ENCODE measurements around the gene TIGAR. TPM values are rescaled to one million over a fixed set of nuclear protein-coding genes. Genes with fewer than 3 reads are reported as not detected.

TIGAR gene
- total RNA-seq, 2 experiments from 2014 or later = 5.3 to 7.1 TPM

GRCh38 chr12:4369548-4369947 is 48.5 kb downstream of the TIGAR start:
- no peaks in the 10 kb centered on the region for H3K4me1 Mint-ChIP-seq (ENCODE audit: low read depth)
- Histone ChIP-seq H3K4me3 (ENCODE audit: low read length) (no peak overlapping the region), H3K27ac (ENCODE audit: low read depth in 1 of 2, low read length in 2 of 2) (no peak overlapping the region), H3K27me3 (ENCODE audit: control insufficient read depth in 1 of 2, insufficient read depth in 2 of 2, low read length in 2 of 2) (peaks cover 6 to 17% of the 10 kb centered on the region in 2 experiments), H3K4me1 (ENCODE audit: insufficient read depth, low read length) (no peaks in the 10 kb centered on the region), H3K36me3 (ENCODE audit: insufficient read depth, low read length) (no peaks in the 10 kb centered on the region), H3K9me3 (ENCODE audit: control insufficient read depth in 1 of 2, insufficient read depth in 1 of 2, low read length in 2 of 2) (peaks cover 0 to 6% of the 10 kb centered on the region in 2 experiments)
- no peak overlapping the region for H3K4me3 Mint-ChIP-seq
- H3K36me3 Mint-ChIP-seq (ENCODE audit: low read depth) = no peaks in the 10 kb centered on the region
- ChIA-PET POLR2A (no interaction called here), CTCF (no interaction called here)
- intact Hi-C loops (cut with DNase I, micrococcal nuclease) = no loop called here
- DNase-seq (no peak), ATAC-seq (ENCODE audit: poor library complexity) (no peak)
- H3K9me3 Mint-ChIP-seq = no peaks in the 10 kb centered on the region
- H3K27me3 Mint-ChIP-seq = peaks cover 53% of the 10 kb centered on the region
- TF ChIP-seq CTCF (IDR thresholded peaks at IDR 0.05) = no peak
- H3K27ac Mint-ChIP-seq = no peak overlapping the region

GRCh38 chr12:4370265-4370664 is 49.3 kb downstream of the TIGAR start:
- Mint-ChIP-seq H3K27ac (no peak overlapping the region), H3K27me3 (peaks cover 46% of the 10 kb centered on the region), H3K9me3 (no peaks in the 10 kb centered on the region), H3K4me3 (no peak overlapping the region), H3K4me1 (ENCODE audit: low read depth) (no peaks in the 10 kb centered on the region), H3K36me3 (ENCODE audit: low read depth) (no peaks in the 10 kb centered on the region)
- H3K27me3 ChIP-seq (ENCODE audit: control insufficient read depth in 1 of 2, insufficient read depth in 2 of 2, low read length in 2 of 2) = peaks cover 6 to 16% of the 10 kb centered on the region in 2 experiments
- ATAC-seq (ENCODE audit: poor library complexity) (no peak), DNase-seq (no peak)
- intact Hi-C loops (cut with DNase I, micrococcal nuclease) = no loop called here
- H3K9me3 ChIP-seq (ENCODE audit: control insufficient read depth in 1 of 2, insufficient read depth in 1 of 2, low read length in 2 of 2) = peaks cover 0 to 6% of the 10 kb centered on the region in 2 experiments
- no peaks in the 10 kb centered on the region for H3K4me1 ChIP-seq (ENCODE audit: insufficient read depth, low read length)
- ChIA-PET POLR2A (no interaction called here), CTCF (no interaction called here)
- H3K27ac ChIP-seq (ENCODE audit: low read depth in 1 of 2, low read length in 2 of 2) = no peak overlapping the region
- no peaks in the 10 kb centered on the region for H3K36me3 ChIP-seq (ENCODE audit: insufficient read depth, low read length)
- no peak for TF ChIP-seq CTCF (IDR thresholded peaks at IDR 0.05)
- no peak overlapping the region for H3K4me3 ChIP-seq (ENCODE audit: low read length)

- H3K4me1 ChIP-seq (ENCODE audit: insufficient read depth, low read length) = no peaks in the 10 kb centered on the region
- intact Hi-C loops (cut with DNase I, micrococcal nuclease) = no loop called here
- ChIA-PET POLR2A (no interaction called here), CTCF (no interaction called here)
- TF ChIP-seq CTCF (IDR thresholded peaks at IDR 0.05) = no peak
- no peaks in the 10 kb centered on the region for H3K36me3 ChIP-seq (ENCODE audit: insufficient read depth, low read length)
- peaks cover 6 to 7% of the 10 kb centered on the region in 2 experiments for H3K27me3 ChIP-seq (ENCODE audit: control insufficient read depth in 1 of 2, insufficient read depth in 2 of 2, low read length in 2 of 2)
- Mint-ChIP-seq H3K4me1 (ENCODE audit: low read depth) (no peaks in the 10 kb centered on the region), H3K27me3 (peaks cover 36% of the 10 kb centered on the region), H3K4me3 (no peak overlapping the region), H3K9me3 (no peaks in the 10 kb centered on the region), H3K36me3 (ENCODE audit: low read depth) (no peaks in the 10 kb centered on the region), H3K27ac (no peak overlapping the region)
- no peak for DNase-seq
- peaks cover 0 to 6% of the 10 kb centered on the region in 2 experiments for H3K9me3 ChIP-seq (ENCODE audit: control insufficient read depth in 1 of 2, insufficient read depth in 1 of 2, low read length in 2 of 2)
- no peak overlapping the region for H3K27ac ChIP-seq (ENCODE audit: low read depth in 1 of 2, low read length in 2 of 2)
- no peak for ATAC-seq (ENCODE audit: poor library complexity)
- no peak overlapping the region for H3K4me3 ChIP-seq (ENCODE audit: low read length)
These were observed 51.6 kb downstream of the TIGAR start for GRCh38 chr12:4372653-4373052.
